HG02610 (cell line): ENCODE measurements around the gene TP53I13.

Source experiments
- ATAC-seq: cut with Tn5 transposase; IDR thresholded peaks from one replicate; pipeline ENCODE4 v1.9.1; 2021; ENCODE audit warnings: mild to moderate bottlenecking, moderate library complexity; ENCODE audit not compliant: unreplicated experiment

Gene TP53I13

GRCh38 chr17:29614349-29615047, 46.0 kb downstream of the TP53I13 start:
- no peak for ATAC-seq

- ATAC-seq = no peak
Measured at GRCh38 chr17:29615048-29615385, 46.5 kb downstream of the TP53I13 start.

- peak; percentile 64 for ATAC-seq
Measured at GRCh38 chr17:29615492-29616299, 47.2 kb downstream of the TP53I13 start.

- ATAC-seq = no peak
Measured at GRCh38 chr17:29616300-29617048, 48.0 kb downstream of the TP53I13 start.

- ATAC-seq = peak; percentile 50
Measured at GRCh38 chr17:29617125-29617480, 48.6 kb downstream of the TP53I13 start.

GRCh38 chr17:29617481-29618271, 49.2 kb downstream of the TP53I13 start:
- no peak for ATAC-seq

GRCh38 chr17:29618272-29619065, 50.0 kb downstream of the TP53I13 start:
- no peak for ATAC-seq

GRCh38 chr17:29619251-29619650, 50.8 kb downstream of the TP53I13 start:
- no peak for ATAC-seq

- no peak for ATAC-seq
Measured at GRCh38 chr17:29620271-29620670, 51.8 kb downstream of the TP53I13 start.

- no peak for ATAC-seq
Measured at GRCh38 chr17:29620779-29621500, 52.4 kb downstream of the TP53I13 start.

- no peak for ATAC-seq
Measured at GRCh38 chr17:29621751-29622194, 53.3 kb downstream of the TP53I13 start.
